Fibroblast of lung (primary cell): ENCODE data around the gene MRPS33. TPM values are rescaled to one million over a fixed set of nuclear protein-coding genes. Genes with fewer than 3 reads are reported as not detected.

ENCODE experiments used
- DNase-seq, 2 donors: peaks; one replicate each; pipeline versions ENCODE4 v3.0.0 to v3.0.0-alpha.2; 2010; ENCODE audit warnings: low read depth in 2 of 2
- H2AFZ ChIP-seq: 2 replicates; pipeline ENCODE4 v1.5.1; 2012; ENCODE audit warnings: low read length, control low read depth, inconsistent platforms
- H3K27ac ChIP-seq: 2 replicates; pipeline ENCODE4 v1.5.1; 2011; ENCODE audit warnings: low read length, control low read depth; ENCODE audit not compliant: insufficient read depth
- H3K27me3 ChIP-seq: 2 replicates; pipeline ENCODE4 v1.5.1; 2011; ENCODE audit warnings: mild to moderate bottlenecking, low read length; ENCODE audit not compliant: control insufficient read depth, insufficient read depth
- H3K36me3 ChIP-seq: 2 replicates; pipeline ENCODE4 v1.5.1; 2011; ENCODE audit warnings: low read length; ENCODE audit not compliant: control insufficient read depth, insufficient read depth
- H3K4me1 ChIP-seq: 2 replicates; pipeline ENCODE4 v1.5.1; 2011; ENCODE audit warnings: low read length; ENCODE audit not compliant: control insufficient read depth, insufficient read depth; ENCODE audit errors: extremely low read depth
- H3K4me2 ChIP-seq: 2 replicates; pipeline ENCODE4 v1.5.1; 2011; ENCODE audit warnings: low read length, control low read depth; ENCODE audit not compliant: insufficient read depth; ENCODE audit errors: extremely low read depth
- H3K4me3 ChIP-seq, 4 experiments: fragments of 200-600 bp in 1 of 4; sonication (generic) in 1 of 4; replicated peaks in 1 of 4; 2 replicates each; pipeline ENCODE4 v1.5.1; 2011 to 2016; ENCODE audit warnings: low read length in 4 of 4, low read depth in 3 of 4, mild to moderate bottlenecking in 3 of 4, control low read depth in 2 of 4, inconsistent platforms in 1 of 4, mixed read lengths in 1 of 4; ENCODE audit not compliant: insufficient read depth in 1 of 4; ENCODE audit errors: control extremely low read depth in 1 of 4
- H3K79me2 ChIP-seq: 2 replicates; pipeline ENCODE4 v1.5.1; 2012; ENCODE audit warnings: mild to moderate bottlenecking, low read length, inconsistent platforms; ENCODE audit not compliant: control insufficient read depth, insufficient read depth
- H3K9ac ChIP-seq: 2 replicates; pipeline ENCODE4 v1.5.1; 2011; ENCODE audit warnings: mild to moderate bottlenecking, low read length, control low read depth; ENCODE audit not compliant: insufficient read depth
- H3K9me3 ChIP-seq: 2 replicates; pipeline ENCODE4 v1.5.1; 2012; ENCODE audit warnings: low read depth, low read length; ENCODE audit not compliant: control insufficient read depth, insufficient read depth
- H4K20me1 ChIP-seq: 2 replicates; pipeline ENCODE4 v1.5.1; 2011; ENCODE audit warnings: low read length; ENCODE audit not compliant: control insufficient read depth, insufficient read depth; ENCODE audit errors: extremely low read depth
- EZH2 ChIP-seq: IDR thresholded peaks from 2 replicates; pipeline ENCODE4 v1.5.1; 2012; ENCODE audit warnings: low read length, control low read depth, mild to moderate bottlenecking; ENCODE audit errors: missing control alignments
- polyA plus RNA-seq, 2 donors: library from polyadenylated mRNA; depleted of rRNA in 1 of 2; stranded (reverse) in 1 of 2; unstranded in 1 of 2; fragments of >200 nt; gene quantifications; 2 replicates each; pipeline ENCODE4 v1.2.1, GENCODE V29; 2011 to 2012; ENCODE audit warnings: missing spikeins in 1 of 2
- total RNA-seq: library from RNA; depleted of rRNA; stranded (reverse); fragments of >200 nt; gene quantifications from 2 replicates; pipeline ENCODE4 v1.2.1, GENCODE V29; 2014
- TF ChIP-seq, protein P1 (sequence below), 2 donors: IDR thresholded peaks in 1 of 2; conservative IDR thresholded peaks in 1 of 2; 1 replicate in 1 of 2; 2 replicates in 1 of 2; pipeline ENCODE4 v1.5.1; 2011 to 2012; ENCODE audit warnings: low read length in 2 of 2, control low read depth in 1 of 2, inconsistent platforms in 1 of 2, low read depth in 1 of 2, mild to moderate bottlenecking in 1 of 2

Gene MRPS33
- total and polyA plus RNA-seq, 2 donors (not counting 1 experiment from before 2014, with no cell fraction given), result 40.1 to 64.8 TPM

DNA sequence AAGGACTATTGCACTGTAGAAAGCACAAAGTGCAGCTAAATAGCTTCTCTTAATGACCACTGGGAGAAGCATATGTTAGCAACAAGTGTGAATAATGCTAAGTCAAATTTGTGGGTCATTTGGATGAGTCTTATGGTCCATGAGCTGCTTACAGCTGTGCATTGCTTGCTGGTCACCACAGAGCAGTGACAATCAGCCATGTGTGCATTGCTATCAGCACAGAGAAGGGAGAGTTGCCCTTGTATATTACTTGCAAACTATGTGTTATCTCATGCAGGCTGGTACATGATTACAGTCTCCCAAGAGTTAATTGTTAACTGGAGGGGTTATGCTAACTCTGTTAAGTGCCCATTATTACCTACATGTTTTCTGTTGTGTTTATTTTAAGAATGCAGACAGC, 25.7 kb downstream of the MRPS33 start:
- no peaks in the 10 kb centered on the region for H4K20me1 ChIP-seq
- H3K9me3 ChIP-seq, result no peaks in the 10 kb centered on the region
- no peak overlapping the region for H3K4me2 ChIP-seq
- no peak overlapping the region for H2AFZ ChIP-seq
- H3K27me3 ChIP-seq, result no peaks in the 10 kb centered on the region
- no peak overlapping the region for H3K9ac ChIP-seq
- H3K27ac ChIP-seq, result no peak overlapping the region
- H3K4me1 ChIP-seq, result no peaks in the 10 kb centered on the region
- TF ChIP-seq EZH2, result no peak
- TF ChIP-seq, protein P1, sequence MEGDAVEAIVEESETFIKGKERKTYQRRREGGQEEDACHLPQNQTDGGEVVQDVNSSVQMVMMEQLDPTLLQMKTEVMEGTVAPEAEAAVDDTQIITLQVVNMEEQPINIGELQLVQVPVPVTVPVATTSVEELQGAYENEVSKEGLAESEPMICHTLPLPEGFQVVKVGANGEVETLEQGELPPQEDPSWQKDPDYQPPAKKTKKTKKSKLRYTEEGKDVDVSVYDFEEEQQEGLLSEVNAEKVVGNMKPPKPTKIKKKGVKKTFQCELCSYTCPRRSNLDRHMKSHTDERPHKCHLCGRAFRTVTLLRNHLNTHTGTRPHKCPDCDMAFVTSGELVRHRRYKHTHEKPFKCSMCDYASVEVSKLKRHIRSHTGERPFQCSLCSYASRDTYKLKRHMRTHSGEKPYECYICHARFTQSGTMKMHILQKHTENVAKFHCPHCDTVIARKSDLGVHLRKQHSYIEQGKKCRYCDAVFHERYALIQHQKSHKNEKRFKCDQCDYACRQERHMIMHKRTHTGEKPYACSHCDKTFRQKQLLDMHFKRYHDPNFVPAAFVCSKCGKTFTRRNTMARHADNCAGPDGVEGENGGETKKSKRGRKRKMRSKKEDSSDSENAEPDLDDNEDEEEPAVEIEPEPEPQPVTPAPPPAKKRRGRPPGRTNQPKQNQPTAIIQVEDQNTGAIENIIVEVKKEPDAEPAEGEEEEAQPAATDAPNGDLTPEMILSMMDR (conservative IDR thresholded peaks at IDR 0.05 in 1 of 2, IDR thresholded peaks at IDR 0.05 in 1 of 2; ENCODE audit: low read depth in 1 of 2, low read length in 2 of 2), result no peak
- H3K79me2 ChIP-seq, result no peaks in the 10 kb centered on the region
- no peaks in the 10 kb centered on the region for H3K36me3 ChIP-seq
- no peak overlapping the region for H3K4me3 ChIP-seq
- no peak for DNase-seq

DNA sequence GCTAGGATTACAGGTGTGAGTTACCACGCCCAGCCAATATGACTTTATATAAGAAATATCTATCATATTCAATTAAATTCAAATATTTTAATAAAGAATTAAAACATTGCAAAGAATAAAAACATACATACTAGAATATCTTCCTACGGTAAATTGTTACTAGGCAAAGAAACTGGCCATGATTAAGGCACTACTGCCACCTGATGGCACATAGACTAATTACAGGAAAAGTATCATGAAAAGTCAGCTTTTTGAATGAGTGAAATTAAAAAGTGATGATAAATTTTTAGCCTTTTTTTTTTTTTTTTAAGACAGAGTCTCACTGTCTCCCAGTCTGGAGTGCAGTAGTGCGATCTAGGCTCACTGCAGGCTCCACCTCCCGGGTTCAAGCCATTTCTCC, 30.9 kb downstream of the MRPS33 start:
- no peaks in the 10 kb centered on the region for H3K79me2 ChIP-seq

DNA sequence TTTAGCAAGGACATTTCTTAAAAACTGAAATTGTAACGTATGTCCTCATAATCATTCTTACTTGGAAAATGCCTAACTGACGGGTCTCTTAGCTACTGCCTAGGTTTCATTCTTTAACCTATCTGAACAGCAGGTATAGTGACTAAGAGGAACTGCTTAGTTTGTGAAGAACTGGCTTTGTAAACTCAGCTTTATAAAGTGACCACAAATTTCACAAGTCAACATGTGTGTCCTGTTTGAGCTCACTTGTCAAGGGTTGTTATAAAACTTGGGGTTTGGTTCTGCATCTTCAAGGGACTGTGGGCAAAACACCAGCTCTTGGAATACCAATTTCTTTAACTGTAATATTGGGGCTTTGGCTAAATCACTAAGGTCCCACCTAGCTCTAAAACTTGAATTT, 32.2 kb downstream of the MRPS33 start:
- no peaks in the 10 kb centered on the region for H3K4me1 ChIP-seq
- DNase-seq, result no peak
- no peaks in the 10 kb centered on the region for H3K9me3 ChIP-seq
- H3K27ac ChIP-seq, result no peak overlapping the region
- H4K20me1 ChIP-seq, result no peaks in the 10 kb centered on the region
- H3K4me2 ChIP-seq, result no peak overlapping the region
- H3K27me3 ChIP-seq, result no peaks in the 10 kb centered on the region
- TF ChIP-seq EZH2, result no peak
- TF ChIP-seq, protein P1 (conservative IDR thresholded peaks at IDR 0.05 in 1 of 2, IDR thresholded peaks at IDR 0.05 in 1 of 2; ENCODE audit: low read depth in 1 of 2, low read length in 2 of 2), result no peak
- no peaks in the 10 kb centered on the region for H3K79me2 ChIP-seq
- H3K4me3 ChIP-seq, result no peak overlapping the region
- H3K9ac ChIP-seq, result no peak overlapping the region
- no peak overlapping the region for H2AFZ ChIP-seq
- H3K36me3 ChIP-seq, result no peaks in the 10 kb centered on the region

More for the DNA sequence above, 30.9 kb downstream of the MRPS33 start:
- no peaks in the 10 kb centered on the region for H4K20me1 ChIP-seq
- H3K36me3 ChIP-seq, result no peaks in the 10 kb centered on the region
- no peak overlapping the region for H3K4me2 ChIP-seq
- no peak overlapping the region for H3K9ac ChIP-seq
- TF ChIP-seq EZH2, result no peak
- TF ChIP-seq, protein P1 (conservative IDR thresholded peaks at IDR 0.05 in 1 of 2, IDR thresholded peaks at IDR 0.05 in 1 of 2; ENCODE audit: low read depth in 1 of 2, low read length in 2 of 2), result peak in 1 of 2 donors; percentile 26
- no peaks in the 10 kb centered on the region for H3K27me3 ChIP-seq
- DNase-seq, result peak in 1 of 2 donors; percentile 12
- no peak overlapping the region for H2AFZ ChIP-seq
- no peak overlapping the region for H3K27ac ChIP-seq
- H3K4me3 ChIP-seq, result no peak overlapping the region
- no peaks in the 10 kb centered on the region for H3K4me1 ChIP-seq
- no peaks in the 10 kb centered on the region for H3K9me3 ChIP-seq
